Neural cell (in vitro differentiated cells): Measurements from ENCODE around the gene CHP1.
"Not testable (repeated sequence)": the region's sequence is repeated elsewhere in the genome, so short reads cannot be mapped to it uniquely, and the experiment has no call there.

Source experiments
- EP300 ChIP-seq: fragments of 450-650 bp; conservative IDR thresholded peaks from 2 replicates; pipeline ENCODE4 v1.6.1; 2014; ENCODE audit warnings: antibody characterized with exemption, mild to moderate bottlenecking, moderate library complexity; ENCODE audit not compliant: poor library complexity, severe bottlenecking
- EZH2 ChIP-seq: fragments of 200-600, 300-800 bp; shearing (Covaris generic), sonication (generic); IDR thresholded peaks from 2 replicates; pipeline ENCODE4 v1.6.1; 2014; ENCODE audit warnings: antibody characterized with exemption, low read length, borderline replicate concordance, mild to moderate bottlenecking; ENCODE audit not compliant: insufficient read depth, poor library complexity, severe bottlenecking
- MXI1 ChIP-seq: fragments of 450-650 bp; conservative IDR thresholded peaks from 2 replicates; pipeline ENCODE4 v1.6.1; 2014; ENCODE audit warnings: antibody characterized with exemption, mild to moderate bottlenecking; ENCODE audit not compliant: poor library complexity, severe bottlenecking
- POLR2AphosphoS5 ChIP-seq: IDR thresholded peaks from 2 replicates; pipeline ENCODE4 v1.6.1; 2012
- RAD21 ChIP-seq: fragments of 450-650 bp; conservative IDR thresholded peaks from 2 replicates; pipeline ENCODE4 v1.6.1; 2014; ENCODE audit warnings: antibody characterized with exemption, mild to moderate bottlenecking, moderate library complexity
- SMC3 ChIP-seq: fragments of 450-650 bp; conservative IDR thresholded peaks from 2 replicates; pipeline ENCODE4 v1.6.1; 2014; ENCODE audit warnings: antibody characterized with exemption, mild to moderate bottlenecking, moderate library complexity; ENCODE audit not compliant: poor library complexity
- TAF1 ChIP-seq: IDR thresholded peaks from 2 replicates; pipeline ENCODE4 v1.6.1; 2012; ENCODE audit warnings: low read depth
- TF ChIP-seq, protein P1 (sequence below): fragments of 450-650 bp; IDR thresholded peaks from 2 replicates; pipeline ENCODE4 v1.5.1; 2014; ENCODE audit warnings: antibody characterized with exemption, mild to moderate bottlenecking, moderate library complexity; ENCODE audit not compliant: poor library complexity, severe bottlenecking
- TF ChIP-seq, protein P2 (sequence below): IDR thresholded peaks from 2 replicates; pipeline ENCODE4 v1.6.1; 2012; ENCODE audit warnings: borderline replicate concordance

DNA sequence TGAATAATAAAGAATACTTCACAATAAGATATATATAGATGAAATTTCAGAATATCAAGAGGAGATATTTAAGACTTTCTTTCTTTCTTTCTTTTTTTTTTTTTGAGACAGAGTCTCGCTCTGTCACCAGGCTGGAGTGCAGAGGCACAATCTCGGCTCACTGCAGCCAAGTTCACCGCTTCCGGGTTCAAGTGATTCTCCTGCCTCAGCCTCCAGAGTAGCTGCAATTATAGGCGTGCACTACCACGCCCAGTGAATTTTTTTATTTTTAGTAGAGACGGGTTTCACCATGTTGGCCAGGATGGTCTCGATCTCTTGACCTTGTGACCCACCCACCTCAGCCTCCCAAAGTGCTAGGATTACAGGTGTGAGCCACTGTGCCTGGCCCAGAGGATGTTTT lies 19.7 kb downstream of the CHP1 start:
- TF ChIP-seq RAD21, POLR2AphosphoS5, EZH2, EP300, MXI1, SMC3, TAF1: not testable (repeated sequence)
- TF ChIP-seq, protein P1, sequence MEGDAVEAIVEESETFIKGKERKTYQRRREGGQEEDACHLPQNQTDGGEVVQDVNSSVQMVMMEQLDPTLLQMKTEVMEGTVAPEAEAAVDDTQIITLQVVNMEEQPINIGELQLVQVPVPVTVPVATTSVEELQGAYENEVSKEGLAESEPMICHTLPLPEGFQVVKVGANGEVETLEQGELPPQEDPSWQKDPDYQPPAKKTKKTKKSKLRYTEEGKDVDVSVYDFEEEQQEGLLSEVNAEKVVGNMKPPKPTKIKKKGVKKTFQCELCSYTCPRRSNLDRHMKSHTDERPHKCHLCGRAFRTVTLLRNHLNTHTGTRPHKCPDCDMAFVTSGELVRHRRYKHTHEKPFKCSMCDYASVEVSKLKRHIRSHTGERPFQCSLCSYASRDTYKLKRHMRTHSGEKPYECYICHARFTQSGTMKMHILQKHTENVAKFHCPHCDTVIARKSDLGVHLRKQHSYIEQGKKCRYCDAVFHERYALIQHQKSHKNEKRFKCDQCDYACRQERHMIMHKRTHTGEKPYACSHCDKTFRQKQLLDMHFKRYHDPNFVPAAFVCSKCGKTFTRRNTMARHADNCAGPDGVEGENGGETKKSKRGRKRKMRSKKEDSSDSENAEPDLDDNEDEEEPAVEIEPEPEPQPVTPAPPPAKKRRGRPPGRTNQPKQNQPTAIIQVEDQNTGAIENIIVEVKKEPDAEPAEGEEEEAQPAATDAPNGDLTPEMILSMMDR = not testable (repeated sequence)
- TF ChIP-seq, protein P2, sequence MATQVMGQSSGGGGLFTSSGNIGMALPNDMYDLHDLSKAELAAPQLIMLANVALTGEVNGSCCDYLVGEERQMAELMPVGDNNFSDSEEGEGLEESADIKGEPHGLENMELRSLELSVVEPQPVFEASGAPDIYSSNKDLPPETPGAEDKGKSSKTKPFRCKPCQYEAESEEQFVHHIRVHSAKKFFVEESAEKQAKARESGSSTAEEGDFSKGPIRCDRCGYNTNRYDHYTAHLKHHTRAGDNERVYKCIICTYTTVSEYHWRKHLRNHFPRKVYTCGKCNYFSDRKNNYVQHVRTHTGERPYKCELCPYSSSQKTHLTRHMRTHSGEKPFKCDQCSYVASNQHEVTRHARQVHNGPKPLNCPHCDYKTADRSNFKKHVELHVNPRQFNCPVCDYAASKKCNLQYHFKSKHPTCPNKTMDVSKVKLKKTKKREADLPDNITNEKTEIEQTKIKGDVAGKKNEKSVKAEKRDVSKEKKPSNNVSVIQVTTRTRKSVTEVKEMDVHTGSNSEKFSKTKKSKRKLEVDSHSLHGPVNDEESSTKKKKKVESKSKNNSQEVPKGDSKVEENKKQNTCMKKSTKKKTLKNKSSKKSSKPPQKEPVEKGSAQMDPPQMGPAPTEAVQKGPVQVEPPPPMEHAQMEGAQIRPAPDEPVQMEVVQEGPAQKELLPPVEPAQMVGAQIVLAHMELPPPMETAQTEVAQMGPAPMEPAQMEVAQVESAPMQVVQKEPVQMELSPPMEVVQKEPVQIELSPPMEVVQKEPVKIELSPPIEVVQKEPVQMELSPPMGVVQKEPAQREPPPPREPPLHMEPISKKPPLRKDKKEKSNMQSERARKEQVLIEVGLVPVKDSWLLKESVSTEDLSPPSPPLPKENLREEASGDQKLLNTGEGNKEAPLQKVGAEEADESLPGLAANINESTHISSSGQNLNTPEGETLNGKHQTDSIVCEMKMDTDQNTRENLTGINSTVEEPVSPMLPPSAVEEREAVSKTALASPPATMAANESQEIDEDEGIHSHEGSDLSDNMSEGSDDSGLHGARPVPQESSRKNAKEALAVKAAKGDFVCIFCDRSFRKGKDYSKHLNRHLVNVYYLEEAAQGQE = not testable (repeated sequence)
